HEK293 (cell line): ENCODE data around the gene TTC7B.

Experiments used
- EGR2 ChIP-seq: fragments of 450-650 bp; formaldehyde crosslinking; IDR thresholded peaks from 2 replicates; pipeline ENCODE4 v1.5.1; 2016; ENCODE audit warnings: low read depth, missing biosample characterization, missing genetic modification characterization
- ZNF146 ChIP-seq: fragments of 450-650 bp; formaldehyde crosslinking; IDR thresholded peaks from 2 replicates; pipeline ENCODE4 v1.5.1; 2016; ENCODE audit warnings: missing biosample characterization, missing genetic modification characterization
- ZNF776 ChIP-seq: fragments of 450-650 bp; formaldehyde crosslinking; IDR thresholded peaks from 2 replicates; pipeline ENCODE4 v1.5.0; 2017; ENCODE audit warnings: missing biosample characterization, missing genetic modification characterization, borderline replicate concordance
- TF ChIP-seq, protein P1 (sequence below): fragments of 450-650 bp; formaldehyde crosslinking; IDR thresholded peaks from 2 replicates; pipeline ENCODE4 v1.5.1; 2017; ENCODE audit warnings: missing biosample characterization, missing genetic modification characterization
- TF ChIP-seq, protein P2 (sequence below): fragments of 450-650 bp; formaldehyde crosslinking; IDR thresholded peaks from 2 replicates; pipeline ENCODE4 v1.5.1; 2016; ENCODE audit warnings: missing biosample characterization, missing genetic modification characterization
- TF ChIP-seq, protein P3 (sequence below): fragments of 450-650 bp; formaldehyde crosslinking; IDR thresholded peaks from 2 replicates; pipeline ENCODE4 v1.5.1; 2016; ENCODE audit warnings: missing biosample characterization, missing genetic modification characterization

DNA sequence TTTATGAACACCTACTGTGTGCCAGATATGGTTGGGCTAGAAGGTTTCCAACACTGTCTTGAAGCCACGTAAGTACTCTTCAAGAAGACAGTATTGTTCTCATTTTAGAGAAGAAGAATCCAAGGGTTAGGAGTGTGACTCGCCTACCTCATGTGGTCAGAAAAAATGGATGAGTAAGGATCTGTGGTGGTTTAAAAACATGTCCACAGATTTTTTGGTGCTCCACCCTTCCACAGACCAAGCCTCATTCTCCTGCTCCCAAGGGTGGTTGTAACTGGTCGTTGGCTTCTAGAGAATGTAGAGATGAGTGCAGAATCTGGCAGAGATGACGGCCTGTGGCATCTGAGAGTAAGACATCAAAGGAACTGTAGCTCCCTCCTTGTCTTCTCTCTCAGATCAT lies 30.3 kb upstream of the TTC7B start:
- TF ChIP-seq, protein P1, sequence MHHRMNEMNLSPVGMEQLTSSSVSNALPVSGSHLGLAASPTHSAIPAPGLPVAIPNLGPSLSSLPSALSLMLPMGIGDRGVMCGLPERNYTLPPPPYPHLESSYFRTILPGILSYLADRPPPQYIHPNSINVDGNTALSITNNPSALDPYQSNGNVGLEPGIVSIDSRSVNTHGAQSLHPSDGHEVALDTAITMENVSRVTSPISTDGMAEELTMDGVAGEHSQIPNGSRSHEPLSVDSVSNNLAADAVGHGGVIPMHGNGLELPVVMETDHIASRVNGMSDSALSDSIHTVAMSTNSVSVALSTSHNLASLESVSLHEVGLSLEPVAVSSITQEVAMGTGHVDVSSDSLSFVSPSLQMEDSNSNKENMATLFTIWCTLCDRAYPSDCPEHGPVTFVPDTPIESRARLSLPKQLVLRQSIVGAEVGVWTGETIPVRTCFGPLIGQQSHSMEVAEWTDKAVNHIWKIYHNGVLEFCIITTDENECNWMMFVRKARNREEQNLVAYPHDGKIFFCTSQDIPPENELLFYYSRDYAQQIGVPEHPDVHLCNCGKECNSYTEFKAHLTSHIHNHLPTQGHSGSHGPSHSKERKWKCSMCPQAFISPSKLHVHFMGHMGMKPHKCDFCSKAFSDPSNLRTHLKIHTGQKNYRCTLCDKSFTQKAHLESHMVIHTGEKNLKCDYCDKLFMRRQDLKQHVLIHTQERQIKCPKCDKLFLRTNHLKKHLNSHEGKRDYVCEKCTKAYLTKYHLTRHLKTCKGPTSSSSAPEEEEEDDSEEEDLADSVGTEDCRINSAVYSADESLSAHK (tag by site-specific recombination): no peak
- TF ChIP-seq, protein P2, sequence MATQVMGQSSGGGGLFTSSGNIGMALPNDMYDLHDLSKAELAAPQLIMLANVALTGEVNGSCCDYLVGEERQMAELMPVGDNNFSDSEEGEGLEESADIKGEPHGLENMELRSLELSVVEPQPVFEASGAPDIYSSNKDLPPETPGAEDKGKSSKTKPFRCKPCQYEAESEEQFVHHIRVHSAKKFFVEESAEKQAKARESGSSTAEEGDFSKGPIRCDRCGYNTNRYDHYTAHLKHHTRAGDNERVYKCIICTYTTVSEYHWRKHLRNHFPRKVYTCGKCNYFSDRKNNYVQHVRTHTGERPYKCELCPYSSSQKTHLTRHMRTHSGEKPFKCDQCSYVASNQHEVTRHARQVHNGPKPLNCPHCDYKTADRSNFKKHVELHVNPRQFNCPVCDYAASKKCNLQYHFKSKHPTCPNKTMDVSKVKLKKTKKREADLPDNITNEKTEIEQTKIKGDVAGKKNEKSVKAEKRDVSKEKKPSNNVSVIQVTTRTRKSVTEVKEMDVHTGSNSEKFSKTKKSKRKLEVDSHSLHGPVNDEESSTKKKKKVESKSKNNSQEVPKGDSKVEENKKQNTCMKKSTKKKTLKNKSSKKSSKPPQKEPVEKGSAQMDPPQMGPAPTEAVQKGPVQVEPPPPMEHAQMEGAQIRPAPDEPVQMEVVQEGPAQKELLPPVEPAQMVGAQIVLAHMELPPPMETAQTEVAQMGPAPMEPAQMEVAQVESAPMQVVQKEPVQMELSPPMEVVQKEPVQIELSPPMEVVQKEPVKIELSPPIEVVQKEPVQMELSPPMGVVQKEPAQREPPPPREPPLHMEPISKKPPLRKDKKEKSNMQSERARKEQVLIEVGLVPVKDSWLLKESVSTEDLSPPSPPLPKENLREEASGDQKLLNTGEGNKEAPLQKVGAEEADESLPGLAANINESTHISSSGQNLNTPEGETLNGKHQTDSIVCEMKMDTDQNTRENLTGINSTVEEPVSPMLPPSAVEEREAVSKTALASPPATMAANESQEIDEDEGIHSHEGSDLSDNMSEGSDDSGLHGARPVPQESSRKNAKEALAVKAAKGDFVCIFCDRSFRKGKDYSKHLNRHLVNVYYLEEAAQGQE (tag by site-specific recombination): no peak
- TF ChIP-seq, protein P3, sequence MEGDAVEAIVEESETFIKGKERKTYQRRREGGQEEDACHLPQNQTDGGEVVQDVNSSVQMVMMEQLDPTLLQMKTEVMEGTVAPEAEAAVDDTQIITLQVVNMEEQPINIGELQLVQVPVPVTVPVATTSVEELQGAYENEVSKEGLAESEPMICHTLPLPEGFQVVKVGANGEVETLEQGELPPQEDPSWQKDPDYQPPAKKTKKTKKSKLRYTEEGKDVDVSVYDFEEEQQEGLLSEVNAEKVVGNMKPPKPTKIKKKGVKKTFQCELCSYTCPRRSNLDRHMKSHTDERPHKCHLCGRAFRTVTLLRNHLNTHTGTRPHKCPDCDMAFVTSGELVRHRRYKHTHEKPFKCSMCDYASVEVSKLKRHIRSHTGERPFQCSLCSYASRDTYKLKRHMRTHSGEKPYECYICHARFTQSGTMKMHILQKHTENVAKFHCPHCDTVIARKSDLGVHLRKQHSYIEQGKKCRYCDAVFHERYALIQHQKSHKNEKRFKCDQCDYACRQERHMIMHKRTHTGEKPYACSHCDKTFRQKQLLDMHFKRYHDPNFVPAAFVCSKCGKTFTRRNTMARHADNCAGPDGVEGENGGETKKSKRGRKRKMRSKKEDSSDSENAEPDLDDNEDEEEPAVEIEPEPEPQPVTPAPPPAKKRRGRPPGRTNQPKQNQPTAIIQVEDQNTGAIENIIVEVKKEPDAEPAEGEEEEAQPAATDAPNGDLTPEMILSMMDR (tag by site-specific recombination): no peak
- no peak for TF ChIP-seq ZNF776 (tag by site-specific recombination)
- TF ChIP-seq ZNF146: no peak
- TF ChIP-seq EGR2: no peak
